WTC11 (cell line): Measurements from ENCODE around the gene CDCA4. TPM values are rescaled to one million over a fixed set of nuclear protein-coding genes. Genes with fewer than 3 reads are reported as not detected.
A peak's percentile ranks its signal among the peaks of the same experiment; 100 is the strongest.

Source experiments
- ATAC-seq: fragments of 200-7000 bp; cut with Tn5 transposase; 2 replicates; pipeline ENCODE4 v1.10.0; 2021; ENCODE audit warnings: mild to moderate bottlenecking, moderate library complexity
- CTCF ChIA-PET: fragments of 300-600 bp; sonication (Branson Sonifier 250); formaldehyde crosslinking; loops from one replicate; lab custom pipeline; 2021; ENCODE audit warnings: antibody characterized with exemption; lab: Charles Lee
- POLR2A ChIA-PET: fragments of 350-600 bp; sonication (Branson Sonifier 250); formaldehyde crosslinking; loops from one replicate; lab custom pipeline; 2021; ENCODE audit warnings: antibody characterized with exemption; lab: Charles Lee
- DNase-seq: peaks from one replicate; pipeline ENCODE4 v3.0.0; 2021; ENCODE audit warnings: low spot score
- H3K27ac Mint-ChIP-seq: 2 replicates; pipeline ENCODE4 v1.8.0; 2021; ENCODE audit warnings: mixed read lengths
- H3K27me3 Mint-ChIP-seq: 2 replicates; pipeline ENCODE4 v1.8.0; 2021; ENCODE audit warnings: low read depth, mild to moderate bottlenecking, moderate library complexity, mixed read lengths
- H3K36me3 Mint-ChIP-seq: 2 replicates; pipeline ENCODE4 v1.8.0; 2021; ENCODE audit warnings: mixed read lengths
- H3K4me1 Mint-ChIP-seq: 2 replicates; pipeline ENCODE4 v1.8.0; 2022; ENCODE audit warnings: mixed read lengths
- H3K4me3 Mint-ChIP-seq: 2 replicates; pipeline ENCODE4 v1.8.0; 2021; ENCODE audit warnings: mild to moderate bottlenecking, moderate library complexity, mixed read lengths
- H3K9me3 Mint-ChIP-seq: 2 replicates; pipeline ENCODE4 v1.8.0; 2021; ENCODE audit warnings: mixed read lengths
- ATF1 ChIP-seq: sonication (generic); formaldehyde crosslinking; IDR thresholded peaks from 2 replicates; pipeline ENCODE4 v1.8.1; 2023; ENCODE audit warnings: mild to moderate bottlenecking, moderate library complexity, missing genetic modification reagents
- CBFB ChIP-seq: sonication (generic); formaldehyde crosslinking; IDR thresholded peaks from 2 replicates; pipeline ENCODE4 v1.8.1; 2022; ENCODE audit warnings: mild to moderate bottlenecking, low read depth, missing genetic modification reagents
- EMX1 ChIP-seq: fragments of 250-450 bp; sonication (Bioruptor Pico); IDR thresholded peaks from 2 replicates; pipeline ENCODE4 v1.8.0; 2021; ENCODE audit warnings: mild to moderate bottlenecking
- ESRRA ChIP-seq: sonication (generic); formaldehyde crosslinking; IDR thresholded peaks from 2 replicates; pipeline ENCODE4 v1.8.1; 2022; ENCODE audit warnings: mild to moderate bottlenecking, missing genetic modification reagents, borderline replicate concordance
- FOXJ3 ChIP-seq: sonication (generic); formaldehyde crosslinking; IDR thresholded peaks from 2 replicates; pipeline ENCODE4 v1.9.0; 2021; ENCODE audit warnings: missing genetic modification reagents, mild to moderate bottlenecking, borderline replicate concordance
- FOXK1 ChIP-seq: sonication (generic); formaldehyde crosslinking; IDR thresholded peaks from 2 replicates; pipeline ENCODE4 v1.8.0; 2022; ENCODE audit warnings: mild to moderate bottlenecking, moderate library complexity, missing genetic modification reagents
- FOXP1 ChIP-seq: sonication (generic); formaldehyde crosslinking; IDR thresholded peaks from 2 replicates; pipeline ENCODE4 v1.8.0; 2022; ENCODE audit warnings: missing genetic modification reagents, mild to moderate bottlenecking, moderate library complexity, borderline replicate concordance
- GABPB1 ChIP-seq: sonication (generic); formaldehyde crosslinking; IDR thresholded peaks from 2 replicates; pipeline ENCODE4 v1.8.1; 2023; ENCODE audit warnings: mild to moderate bottlenecking, missing genetic modification reagents
- IRF2 ChIP-seq: sonication (generic); formaldehyde crosslinking; IDR thresholded peaks from 2 replicates; pipeline ENCODE4 v1.8.0; 2022; ENCODE audit warnings: low read depth, missing genetic modification reagents, borderline replicate concordance
- JUN ChIP-seq: sonication (generic); formaldehyde crosslinking; IDR thresholded peaks from 2 replicates; pipeline ENCODE4 v1.8.0; 2023; ENCODE audit warnings: mild to moderate bottlenecking, missing genetic modification reagents
- MXD4 ChIP-seq: fragments of 250-450 bp; sonication (Bioruptor Pico); IDR thresholded peaks from 2 replicates; pipeline ENCODE4 v1.8.0; 2021; ENCODE audit warnings: mild to moderate bottlenecking, moderate library complexity, borderline replicate concordance
- MYBL2 ChIP-seq: sonication (generic); formaldehyde crosslinking; IDR thresholded peaks from 2 replicates; pipeline ENCODE4 v1.8.1; 2023; ENCODE audit warnings: mild to moderate bottlenecking, moderate library complexity, missing genetic modification reagents
- NFE2L1 ChIP-seq: sonication (generic); formaldehyde crosslinking; IDR thresholded peaks from 2 replicates; pipeline ENCODE4 v1.8.1; 2023; ENCODE audit warnings: missing genetic modification reagents
- NFYB ChIP-seq: sonication (generic); formaldehyde crosslinking; conservative IDR thresholded peaks from 2 replicates; pipeline ENCODE4 v1.8.0; 2022; ENCODE audit warnings: low read depth, missing genetic modification reagents
- NR1H2 ChIP-seq: sonication (generic); formaldehyde crosslinking; IDR thresholded peaks from 2 replicates; pipeline ENCODE4 v1.9.0; 2021; ENCODE audit warnings: mild to moderate bottlenecking, moderate library complexity, missing genetic modification reagents
- RORB ChIP-seq: fragments of 250-450 bp; sonication (Bioruptor Pico); IDR thresholded peaks from 2 replicates; pipeline ENCODE4 v1.9.0; 2021; ENCODE audit warnings: mild to moderate bottlenecking
- SMAD3 ChIP-seq: sonication (generic); formaldehyde crosslinking; IDR thresholded peaks from 2 replicates; pipeline ENCODE4 v1.8.0; 2022; ENCODE audit warnings: missing genetic modification reagents, mild to moderate bottlenecking, borderline replicate concordance
- SMAD4 ChIP-seq: sonication (generic); formaldehyde crosslinking; IDR thresholded peaks from 2 replicates; pipeline ENCODE4 v1.8.0; 2022; ENCODE audit warnings: mild to moderate bottlenecking, missing genetic modification reagents
- ZBTB21 ChIP-seq: sonication (generic); formaldehyde crosslinking; IDR thresholded peaks from 2 replicates; pipeline ENCODE4 v1.8.1; 2023; ENCODE audit warnings: mild to moderate bottlenecking, missing genetic modification reagents, borderline replicate concordance
- ZNF121 ChIP-seq: sonication (generic); formaldehyde crosslinking; IDR thresholded peaks from 2 replicates; pipeline ENCODE4 v1.8.0; 2023; ENCODE audit warnings: missing genetic modification reagents
- ZNF219 ChIP-seq: sonication (generic); formaldehyde crosslinking; IDR thresholded peaks from 2 replicates; pipeline ENCODE4 v1.8.0; 2023; ENCODE audit warnings: missing genetic modification reagents, mild to moderate bottlenecking, borderline replicate concordance
- ZNF232 ChIP-seq: sonication (generic); formaldehyde crosslinking; IDR thresholded peaks from 2 replicates; pipeline ENCODE4 v1.8.0; 2022; ENCODE audit warnings: mild to moderate bottlenecking, missing genetic modification reagents
- ZNF317 ChIP-seq: sonication (generic); formaldehyde crosslinking; IDR thresholded peaks from 2 replicates; pipeline ENCODE4 v1.8.1; 2023; ENCODE audit warnings: low read depth, mild to moderate bottlenecking, moderate library complexity, missing genetic modification reagents, borderline replicate concordance
- ZNF423 ChIP-seq: fragments of 250-450 bp; sonication (Bioruptor Pico); IDR thresholded peaks from 2 replicates; pipeline ENCODE4 v2.1.2; 2022; ENCODE audit warnings: mild to moderate bottlenecking, moderate library complexity
- ZNF671 ChIP-seq: fragments of 250-450 bp; sonication (Bioruptor Pico); IDR thresholded peaks from 2 replicates; pipeline ENCODE4 v1.8.0; 2021; ENCODE audit warnings: mild to moderate bottlenecking
- total RNA-seq: library from RNA; stranded (reverse); gene quantifications from 3 replicates; pipeline ENCODE4 v1.2.3, GENCODE V29; 2021
- TF ChIP-seq, protein P1 (sequence below): sonication (generic); formaldehyde crosslinking; IDR thresholded peaks from 2 replicates; pipeline ENCODE4 v1.8.1; 2023; ENCODE audit warnings: mild to moderate bottlenecking, missing genetic modification reagents
- TF ChIP-seq, protein P2 (sequence below): sonication (generic); formaldehyde crosslinking; IDR thresholded peaks from 2 replicates; pipeline ENCODE4 v1.8.1; 2023; ENCODE audit warnings: mild to moderate bottlenecking, missing genetic modification reagents, moderate library complexity
- TF ChIP-seq, protein P3 (sequence below): fragments of 200-600 bp; IDR thresholded peaks from 2 replicates; pipeline ENCODE4 v1.8.0; 2022; ENCODE audit warnings: antibody characterized with exemption
- TF ChIP-seq, protein P4 (sequence below): sonication (generic); formaldehyde crosslinking; IDR thresholded peaks from 2 replicates; pipeline ENCODE4 v1.8.0; 2023; ENCODE audit warnings: missing genetic modification reagents

The CDCA4 gene
- total RNA-seq, 1 experiment from 2014 or later: 63.3 TPM

DNA sequence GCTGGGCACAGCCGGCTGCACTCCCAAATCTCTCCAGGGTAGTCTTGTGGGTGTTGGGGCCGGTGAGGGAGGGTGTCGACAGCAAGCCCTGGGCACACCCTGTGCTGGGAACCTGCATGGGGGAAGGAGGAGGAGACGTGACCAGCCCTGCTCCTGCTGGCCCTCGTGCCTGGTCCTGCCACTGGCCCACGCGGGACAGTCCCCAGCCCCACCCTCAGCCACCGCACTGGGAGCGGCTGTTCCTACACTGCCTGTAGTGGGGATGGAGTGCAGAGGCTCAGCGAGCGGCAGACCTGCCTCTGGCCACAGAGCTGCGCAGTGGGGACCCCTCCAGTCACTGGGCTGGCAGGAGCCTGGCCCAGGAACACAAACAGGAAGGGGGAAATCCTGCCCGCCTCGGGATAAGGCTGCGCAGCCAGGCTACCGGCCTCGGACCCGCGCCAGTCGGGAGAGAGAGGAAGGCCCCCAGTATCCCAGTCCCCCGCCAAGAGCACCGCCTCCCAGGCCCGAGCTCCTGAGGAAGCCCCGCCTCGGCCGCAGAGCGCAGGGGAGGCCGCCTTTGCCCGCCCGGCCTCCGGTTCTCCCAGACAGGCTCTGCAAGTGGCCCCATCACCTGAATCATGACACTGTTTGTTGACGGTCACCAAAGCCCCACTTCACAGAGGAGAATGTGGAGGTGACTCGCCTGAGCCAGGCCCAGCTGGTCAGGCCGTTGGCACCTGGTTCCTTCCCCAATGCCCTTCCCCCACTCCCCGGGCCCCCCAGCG is 53.3 kb downstream of the CDCA4 start:
- peak; percentile 47 for DNase-seq
- Mint-ChIP-seq H3K27ac (no peak overlapping the region), H3K4me1 (peaks cover 6% of the 10 kb centered on the region), H3K4me3 (peak overlapping the region; percentile 53), H3K9me3 (no peaks in the 10 kb centered on the region), H3K36me3 (no peaks in the 10 kb centered on the region), H3K27me3 (peaks cover 2% of the 10 kb centered on the region; the same call in 1 of the 2 replicates)
- no peak for TF ChIP-seq IRF2 (CRISPR knock-in tag)
- TF ChIP-seq ZNF121 (CRISPR knock-in tag): peak; percentile 38; the same call in 1 of the 2 replicates
- 0 out of 2 replicates have a peak, but pooled peaks have one; percentile 54 for TF ChIP-seq CBFB (CRISPR knock-in tag)
- 0 out of 2 replicates have a peak, but pooled peaks have one; percentile 42 for TF ChIP-seq ZNF232 (CRISPR knock-in tag)
- ChIA-PET CTCF (interaction anchor here (1.0 to 4.3 kb wide), 9 partner anchors 8 to 202 kb away, joined by 3 to 39 read pairs (median 6); partner anchors contain the start of genes JAG2 and ZBTB42), POLR2A (no interaction called here)
- peak; percentile 63 for ATAC-seq

DNA sequence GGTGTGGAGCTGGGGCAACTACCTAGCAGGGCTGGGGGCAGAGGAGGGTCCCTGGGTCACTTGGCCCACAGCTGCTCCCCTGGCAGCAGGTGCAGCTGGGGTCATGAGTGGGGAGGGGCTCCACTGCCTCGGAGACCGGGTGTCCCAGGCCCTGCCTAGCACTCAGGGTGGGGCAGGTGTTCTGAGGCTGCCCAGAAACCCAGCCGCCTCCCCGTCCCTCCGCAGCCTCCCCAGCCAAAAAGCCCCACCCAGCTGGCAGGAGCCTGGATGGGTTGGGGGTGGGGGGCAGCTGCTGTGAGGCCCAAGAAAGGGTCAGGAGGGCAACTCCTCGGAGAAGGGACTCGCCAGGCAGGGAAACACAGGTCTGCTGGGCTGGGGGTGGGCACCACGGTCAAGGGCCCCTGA is 53.9 kb downstream of the CDCA4 start:
- no peak for ATAC-seq
- ChIA-PET POLR2A (no interaction called here), CTCF (interaction anchor here (1.2 to 4.3 kb wide), 5 partner anchors 9 to 123 kb away, joined by 6 to 39 read pairs (median 8); no protein-coding TSS in a partner anchor)
- TF ChIP-seq NR1H2 (no peak), ZNF317 (CRISPR knock-in tag) (no peak), FOXK1 (CRISPR knock-in tag) (no peak), ZBTB21 (no peak), ESRRA (CRISPR knock-in tag) (no peak), JUN (no peak), FOXJ3 (CRISPR knock-in tag) (no peak), MYBL2 (CRISPR knock-in tag) (no peak)
- TF ChIP-seq, protein P1, sequence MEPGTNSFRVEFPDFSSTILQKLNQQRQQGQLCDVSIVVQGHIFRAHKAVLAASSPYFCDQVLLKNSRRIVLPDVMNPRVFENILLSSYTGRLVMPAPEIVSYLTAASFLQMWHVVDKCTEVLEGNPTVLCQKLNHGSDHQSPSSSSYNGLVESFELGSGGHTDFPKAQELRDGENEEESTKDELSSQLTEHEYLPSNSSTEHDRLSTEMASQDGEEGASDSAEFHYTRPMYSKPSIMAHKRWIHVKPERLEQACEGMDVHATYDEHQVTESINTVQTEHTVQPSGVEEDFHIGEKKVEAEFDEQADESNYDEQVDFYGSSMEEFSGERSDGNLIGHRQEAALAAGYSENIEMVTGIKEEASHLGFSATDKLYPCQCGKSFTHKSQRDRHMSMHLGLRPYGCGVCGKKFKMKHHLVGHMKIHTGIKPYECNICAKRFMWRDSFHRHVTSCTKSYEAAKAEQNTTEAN: no peak
- peaks cover 2% of the 10 kb centered on the region; the same call in 1 of the 2 replicates for H3K27me3 Mint-ChIP-seq
- no peaks in the 10 kb centered on the region for H3K36me3 Mint-ChIP-seq
- H3K27ac Mint-ChIP-seq: no peak overlapping the region
- no peak overlapping the region; the same call in 1 of the 2 replicates for H3K4me3 Mint-ChIP-seq
- H3K4me1 Mint-ChIP-seq: peaks cover 6% of the 10 kb centered on the region
- DNase-seq: no peak
- H3K9me3 Mint-ChIP-seq: no peaks in the 10 kb centered on the region

DNA sequence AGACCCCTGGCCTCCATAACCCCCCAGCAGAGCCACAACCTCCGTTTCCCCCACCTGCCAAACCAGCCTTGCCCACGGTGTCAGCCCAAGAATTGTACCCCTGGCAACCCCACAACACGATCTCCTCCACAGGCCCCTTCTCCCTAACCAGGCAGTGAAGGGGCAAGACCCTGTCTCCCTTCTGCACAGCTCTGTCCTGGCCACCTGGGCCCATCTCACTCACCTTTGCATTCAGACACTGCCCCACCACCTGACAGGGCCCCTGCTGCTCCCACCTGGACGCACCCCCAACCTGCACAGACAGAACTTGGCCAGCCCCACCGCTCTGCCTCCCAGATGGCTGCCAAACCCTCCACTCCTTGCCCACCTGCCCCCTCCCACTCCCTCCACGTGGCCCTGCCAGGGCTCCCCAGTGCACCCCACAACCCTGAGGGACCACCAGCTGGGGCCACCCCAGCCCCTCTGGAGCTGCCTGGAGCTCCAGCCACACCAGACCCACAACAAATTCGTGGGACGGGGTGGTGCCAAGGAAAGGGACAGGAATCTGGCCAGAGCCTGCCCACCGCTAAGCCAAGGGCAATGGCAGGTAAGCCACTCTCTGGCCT is 54.5 kb downstream of the CDCA4 start:
- no peaks in the 10 kb centered on the region for H3K36me3 Mint-ChIP-seq
- DNase-seq: no peak
- H3K27ac Mint-ChIP-seq: no peak overlapping the region
- no peak overlapping the region for H3K4me3 Mint-ChIP-seq
- CTCF ChIA-PET: no interaction called here
- H3K4me1 Mint-ChIP-seq: peaks cover 6% of the 10 kb centered on the region
- no peak for ATAC-seq
- peaks cover 2% of the 10 kb centered on the region; the same call in 1 of the 2 replicates for H3K27me3 Mint-ChIP-seq
- H3K9me3 Mint-ChIP-seq: no peaks in the 10 kb centered on the region
- POLR2A ChIA-PET: no interaction called here
- TF ChIP-seq EMX1 (CRISPR knock-in tag) (no peak), GABPB1 (CRISPR knock-in tag) (no peak), NFYB (CRISPR knock-in tag) (no peak), SMAD3 (CRISPR knock-in tag) (no peak), MXD4 (CRISPR knock-in tag) (no peak), SMAD4 (CRISPR knock-in tag) (no peak), FOXP1 (CRISPR knock-in tag) (no peak), ATF1 (no peak), RORB (CRISPR knock-in tag) (no peak), ZNF423 (no peak), ZNF219 (no peak), ZNF671 (CRISPR knock-in tag) (no peak), NFE2L1 (no peak)
- TF ChIP-seq, protein P2, sequence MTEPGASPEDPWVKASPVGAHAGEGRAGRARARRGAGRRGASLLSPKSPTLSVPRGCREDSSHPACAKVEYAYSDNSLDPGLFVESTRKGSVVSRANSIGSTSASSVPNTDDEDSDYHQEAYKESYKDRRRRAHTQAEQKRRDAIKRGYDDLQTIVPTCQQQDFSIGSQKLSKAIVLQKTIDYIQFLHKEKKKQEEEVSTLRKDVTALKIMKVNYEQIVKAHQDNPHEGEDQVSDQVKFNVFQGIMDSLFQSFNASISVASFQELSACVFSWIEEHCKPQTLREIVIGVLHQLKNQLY (CRISPR knock-in tag): no peak
- TF ChIP-seq, protein P3, sequence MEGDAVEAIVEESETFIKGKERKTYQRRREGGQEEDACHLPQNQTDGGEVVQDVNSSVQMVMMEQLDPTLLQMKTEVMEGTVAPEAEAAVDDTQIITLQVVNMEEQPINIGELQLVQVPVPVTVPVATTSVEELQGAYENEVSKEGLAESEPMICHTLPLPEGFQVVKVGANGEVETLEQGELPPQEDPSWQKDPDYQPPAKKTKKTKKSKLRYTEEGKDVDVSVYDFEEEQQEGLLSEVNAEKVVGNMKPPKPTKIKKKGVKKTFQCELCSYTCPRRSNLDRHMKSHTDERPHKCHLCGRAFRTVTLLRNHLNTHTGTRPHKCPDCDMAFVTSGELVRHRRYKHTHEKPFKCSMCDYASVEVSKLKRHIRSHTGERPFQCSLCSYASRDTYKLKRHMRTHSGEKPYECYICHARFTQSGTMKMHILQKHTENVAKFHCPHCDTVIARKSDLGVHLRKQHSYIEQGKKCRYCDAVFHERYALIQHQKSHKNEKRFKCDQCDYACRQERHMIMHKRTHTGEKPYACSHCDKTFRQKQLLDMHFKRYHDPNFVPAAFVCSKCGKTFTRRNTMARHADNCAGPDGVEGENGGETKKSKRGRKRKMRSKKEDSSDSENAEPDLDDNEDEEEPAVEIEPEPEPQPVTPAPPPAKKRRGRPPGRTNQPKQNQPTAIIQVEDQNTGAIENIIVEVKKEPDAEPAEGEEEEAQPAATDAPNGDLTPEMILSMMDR: no peak
- TF ChIP-seq, protein P4, sequence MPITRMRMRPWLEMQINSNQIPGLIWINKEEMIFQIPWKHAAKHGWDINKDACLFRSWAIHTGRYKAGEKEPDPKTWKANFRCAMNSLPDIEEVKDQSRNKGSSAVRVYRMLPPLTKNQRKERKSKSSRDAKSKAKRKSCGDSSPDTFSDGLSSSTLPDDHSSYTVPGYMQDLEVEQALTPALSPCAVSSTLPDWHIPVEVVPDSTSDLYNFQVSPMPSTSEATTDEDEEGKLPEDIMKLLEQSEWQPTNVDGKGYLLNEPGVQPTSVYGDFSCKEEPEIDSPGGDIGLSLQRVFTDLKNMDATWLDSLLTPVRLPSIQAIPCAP: no peak
